Activated gamma-delta T cell treated with anti-CD3 and anti-CD28 coated beads, Interleukin-2, amount 50 U/mL, for 16 hours (primary cell): ENCODE data around the gene SLC44A4.
A peak's percentile ranks its signal among the peaks of the same experiment; 100 is the strongest.
"Not testable (repeated sequence)": the region's sequence is repeated elsewhere in the genome, so short reads cannot be mapped to it uniquely, and the experiment has no call there.

ENCODE experiments used
- DNase-seq: peaks from one replicate; pipeline ENCODE4 v3.0.0-alpha.2; 2020; ENCODE audit warnings: low read depth

SLC44A4 gene

DNA sequence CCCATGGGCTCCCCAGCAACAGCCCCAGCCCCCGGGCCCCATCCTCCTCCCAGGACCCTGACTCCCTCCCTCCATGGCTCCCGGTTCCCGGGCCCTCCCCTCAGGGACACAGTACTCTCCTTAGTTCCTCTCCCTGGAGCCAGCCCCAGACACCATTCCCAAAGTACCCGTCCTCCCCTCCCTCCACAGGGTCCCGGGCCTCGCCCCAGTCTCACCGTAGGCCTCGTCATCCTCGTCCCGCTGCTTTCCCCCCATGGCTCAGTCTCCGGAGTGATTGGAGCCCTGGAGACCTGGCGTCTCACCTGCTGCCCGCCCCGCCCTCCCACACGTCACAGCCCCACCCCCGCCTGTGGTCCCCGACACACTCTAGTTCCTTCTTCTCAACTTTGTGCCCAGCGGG, at the start of gene SLC44A4:
SLC44A4 (minus strand) TSS at position 272 of the 400 bp plus-strand sequence; CDS start at position 255, 17 bp downstream.
- DNase-seq = no peak

DNA sequence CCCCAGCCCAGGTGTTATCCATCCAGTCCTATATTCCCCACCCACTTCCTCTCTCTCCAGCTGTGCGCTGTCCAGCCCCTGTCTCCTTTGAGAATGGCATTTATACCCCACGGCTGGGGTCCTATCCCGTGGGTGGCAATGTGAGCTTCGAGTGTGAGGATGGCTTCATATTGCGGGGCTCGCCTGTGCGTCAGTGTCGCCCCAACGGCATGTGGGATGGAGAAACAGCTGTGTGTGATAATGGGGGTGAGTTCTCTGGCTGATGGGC, 49.8 kb upstream of the SLC44A4 start:
- no peak for DNase-seq

DNA sequence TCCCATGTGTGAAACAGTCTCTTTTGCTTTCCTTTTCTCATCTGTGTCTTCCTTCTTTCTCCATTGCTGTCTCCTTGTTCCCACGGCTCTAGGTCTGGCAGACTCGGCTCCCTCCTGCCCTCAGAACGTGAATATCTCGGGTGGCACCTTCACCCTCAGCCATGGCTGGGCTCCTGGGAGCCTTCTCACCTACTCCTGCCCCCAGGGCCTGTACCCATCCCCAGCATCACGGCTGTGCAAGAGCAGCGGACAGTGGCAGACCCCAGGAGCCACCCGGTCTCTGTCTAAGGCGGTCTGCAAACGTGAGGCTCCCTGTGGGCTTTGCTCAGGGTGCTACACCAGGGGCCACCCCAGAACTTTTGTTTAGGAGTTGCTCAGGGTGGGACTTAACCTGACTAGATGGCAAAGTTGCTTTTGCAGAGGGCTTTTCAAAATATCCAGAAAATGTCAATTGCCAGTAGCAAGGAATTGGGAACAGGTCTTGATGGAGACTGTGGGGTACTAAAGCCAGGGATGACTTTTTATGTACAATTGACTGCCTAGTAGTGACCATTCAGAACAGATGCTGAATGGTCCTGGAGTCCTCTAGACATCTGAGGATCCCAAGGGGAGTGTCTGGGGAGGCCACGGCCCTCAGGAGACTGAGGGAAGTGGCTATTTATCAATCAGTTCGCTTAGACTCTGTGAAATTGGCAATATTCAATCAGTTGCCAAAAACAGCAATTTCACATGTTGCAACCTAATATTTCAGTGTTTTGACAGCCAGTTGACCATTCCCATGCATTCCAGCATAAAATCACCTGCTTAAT, 49.3 kb upstream of the SLC44A4 start:
- no peak for DNase-seq

DNA sequence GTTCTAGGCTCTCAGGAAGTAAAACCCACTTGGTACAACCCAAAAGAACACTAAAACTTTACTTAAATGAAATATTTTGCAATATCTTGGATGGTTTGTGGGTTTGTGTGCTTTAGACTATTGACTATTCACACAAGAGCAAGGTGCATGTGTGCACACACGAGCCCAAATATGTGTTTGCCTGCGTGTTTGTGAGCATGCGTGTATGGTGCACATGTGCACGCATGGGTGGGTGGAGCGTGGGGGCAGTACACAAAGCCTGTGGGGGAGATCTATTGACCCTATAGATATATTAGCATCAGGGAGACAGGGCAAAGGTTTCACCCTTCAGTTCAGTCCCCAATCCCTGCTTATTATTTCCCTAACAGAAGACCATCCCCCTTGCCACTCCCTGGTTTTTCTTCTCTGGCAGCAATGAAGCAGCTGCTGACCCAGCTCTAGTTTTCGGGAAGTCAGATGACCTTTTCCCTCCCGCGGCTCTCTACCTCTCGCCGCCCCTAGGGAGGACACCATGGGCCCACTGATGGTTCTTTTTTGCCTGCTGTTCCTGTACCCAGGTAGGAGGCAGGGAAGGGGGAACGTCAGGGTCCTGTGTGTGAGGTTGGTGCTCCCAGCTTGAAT, 48.6 kb upstream of the SLC44A4 start, which contains the start of gene C2:
C2 (plus strand) TSS at position 476 of the 621 bp plus-strand sequence; CDS start at position 512, 36 bp downstream.
- no peak for DNase-seq

DNA sequence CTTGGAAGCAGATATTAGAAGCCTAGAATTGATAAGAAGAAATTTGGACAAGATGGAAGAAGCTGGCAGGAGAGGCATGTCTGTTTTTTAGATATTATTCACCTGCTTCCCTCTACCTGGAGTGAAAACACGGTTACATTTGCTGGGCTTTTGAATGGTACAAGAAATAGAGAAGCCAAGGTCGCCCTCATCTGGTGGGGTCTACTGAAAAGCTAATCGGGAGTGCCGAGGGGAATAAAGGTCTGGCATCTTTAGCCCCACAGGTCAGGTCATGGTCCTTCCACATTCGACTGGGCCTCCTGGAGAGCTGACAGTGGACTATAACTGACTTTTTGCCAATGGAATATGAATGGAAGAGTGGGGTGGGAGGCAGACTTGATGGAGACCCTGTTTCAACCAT, 44.1 kb upstream of the SLC44A4 start:
- DNase-seq = no peak

DNA sequence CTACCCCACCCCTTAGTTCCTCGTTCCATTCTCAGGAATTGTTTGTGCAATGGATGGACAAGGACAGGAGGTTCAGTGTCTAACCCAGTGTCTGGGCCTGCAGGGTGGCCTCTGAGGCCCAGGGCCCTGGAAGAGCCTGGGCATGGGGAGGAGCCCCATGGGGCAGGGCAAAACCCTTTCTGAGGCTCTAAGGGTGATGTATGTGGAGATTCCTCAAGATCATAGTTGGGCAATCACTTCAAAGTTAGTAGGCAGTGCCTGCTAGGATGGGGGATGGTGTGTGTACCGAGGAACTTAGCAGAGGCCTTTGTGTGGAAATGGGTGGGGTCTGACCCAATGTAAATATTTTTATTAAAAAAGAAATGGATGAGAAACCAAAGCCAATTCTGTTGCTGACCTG, 42.0 kb upstream of the SLC44A4 start:
- no peak for DNase-seq

DNA sequence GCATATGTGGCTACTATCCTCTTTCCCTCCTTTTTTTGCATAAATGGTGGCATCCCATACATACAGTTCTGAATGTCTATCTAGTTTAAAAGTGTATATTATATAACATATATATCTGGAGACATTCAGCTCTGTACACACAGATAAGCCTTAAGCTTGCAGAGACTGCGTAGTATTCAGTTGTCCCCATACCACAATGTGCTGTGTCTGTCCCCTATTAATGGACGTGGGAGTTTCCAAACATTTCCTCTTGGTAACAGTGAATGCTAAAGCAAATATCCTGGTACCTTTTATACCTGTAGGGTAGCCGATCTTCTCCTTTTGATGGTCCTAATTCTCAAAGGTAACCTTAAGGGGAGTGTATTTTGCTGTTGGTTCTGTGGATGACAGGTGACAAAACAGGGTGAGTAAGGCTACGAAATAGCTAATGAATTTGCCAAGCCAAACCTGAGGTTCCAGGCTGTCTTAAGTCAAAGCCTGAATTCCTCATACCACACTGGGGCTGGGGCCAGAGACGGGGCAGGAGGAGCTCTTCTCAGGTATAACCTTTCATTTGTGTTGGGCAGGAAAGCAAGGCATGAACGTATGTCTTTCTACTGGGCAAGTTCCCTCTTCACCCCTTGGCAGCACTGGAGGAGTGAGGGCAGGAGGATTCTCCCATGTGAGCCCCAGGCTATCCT, 41.0 kb upstream of the SLC44A4 start:
- DNase-seq = no peak

DNA sequence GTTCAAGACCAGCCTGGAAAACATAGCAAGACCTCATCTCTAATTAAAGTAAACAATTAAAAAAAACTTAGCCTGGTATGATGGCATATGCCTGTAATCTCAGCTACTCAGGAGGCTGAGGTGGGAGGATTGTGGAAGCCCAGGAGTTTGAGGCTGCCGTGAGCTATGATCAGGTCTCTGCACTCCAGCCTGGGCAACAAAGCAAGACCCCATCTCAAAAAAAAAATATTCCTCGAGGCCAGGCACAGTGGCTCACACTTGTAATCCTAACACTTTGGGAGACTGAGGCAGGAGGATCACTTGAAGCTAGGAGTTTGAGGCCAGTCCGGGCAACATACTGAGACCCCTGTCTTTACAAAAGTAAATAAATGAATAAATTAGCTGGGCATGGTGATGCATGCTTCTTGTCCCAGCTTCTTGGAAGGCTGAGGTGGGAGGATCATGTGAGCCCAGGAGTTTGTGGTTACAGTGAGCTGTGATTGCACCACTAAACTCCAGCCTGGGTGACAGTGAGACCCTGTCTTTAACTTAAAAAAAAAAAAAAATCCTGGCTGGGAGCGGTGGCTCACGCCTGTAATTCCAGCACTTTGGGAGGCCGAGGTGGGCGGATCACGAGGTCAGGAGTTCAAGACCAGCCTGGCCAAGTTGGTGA, 39.4 kb upstream of the SLC44A4 start:
- DNase-seq = no peak

DNA sequence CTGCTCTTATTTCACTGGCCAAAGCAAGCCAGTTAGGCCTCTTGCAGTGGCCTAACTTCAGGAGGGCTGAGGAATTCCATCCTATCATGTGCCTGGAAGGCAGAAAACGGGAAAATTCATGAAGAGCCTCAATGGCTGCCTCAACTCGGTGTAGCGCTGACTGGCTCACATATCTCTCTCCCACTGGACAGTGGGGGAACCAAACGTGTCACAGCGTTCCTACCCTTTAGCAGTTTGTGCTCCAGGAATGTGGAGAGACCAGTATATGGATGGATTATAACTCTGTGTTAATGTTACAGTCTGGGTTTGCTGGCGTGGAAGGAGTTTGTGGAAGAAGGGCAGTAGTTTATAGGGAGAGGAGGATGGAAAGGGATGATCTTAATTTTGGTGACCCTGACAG, 37.0 kb upstream of the SLC44A4 start:
- no peak for DNase-seq

DNA sequence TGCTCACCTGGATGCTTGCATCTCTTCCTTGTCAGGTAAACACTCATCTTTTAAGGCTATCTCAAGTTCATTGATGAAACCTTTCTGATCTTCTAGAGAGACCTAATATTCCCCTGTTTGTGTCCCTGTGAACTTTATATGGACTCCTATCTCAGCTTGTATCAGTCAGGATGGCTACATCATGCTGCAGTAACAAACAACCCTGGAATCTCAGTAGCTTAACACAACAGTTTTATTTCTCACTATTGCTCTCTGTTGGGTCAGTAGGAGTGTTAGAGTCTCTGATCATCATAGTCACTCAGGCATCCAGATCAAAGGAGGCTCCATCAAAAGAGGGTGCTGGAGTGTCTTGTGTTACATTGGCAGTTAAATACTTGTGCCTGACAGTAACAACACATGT, 36.6 kb upstream of the SLC44A4 start:
- no peak for DNase-seq

DNA sequence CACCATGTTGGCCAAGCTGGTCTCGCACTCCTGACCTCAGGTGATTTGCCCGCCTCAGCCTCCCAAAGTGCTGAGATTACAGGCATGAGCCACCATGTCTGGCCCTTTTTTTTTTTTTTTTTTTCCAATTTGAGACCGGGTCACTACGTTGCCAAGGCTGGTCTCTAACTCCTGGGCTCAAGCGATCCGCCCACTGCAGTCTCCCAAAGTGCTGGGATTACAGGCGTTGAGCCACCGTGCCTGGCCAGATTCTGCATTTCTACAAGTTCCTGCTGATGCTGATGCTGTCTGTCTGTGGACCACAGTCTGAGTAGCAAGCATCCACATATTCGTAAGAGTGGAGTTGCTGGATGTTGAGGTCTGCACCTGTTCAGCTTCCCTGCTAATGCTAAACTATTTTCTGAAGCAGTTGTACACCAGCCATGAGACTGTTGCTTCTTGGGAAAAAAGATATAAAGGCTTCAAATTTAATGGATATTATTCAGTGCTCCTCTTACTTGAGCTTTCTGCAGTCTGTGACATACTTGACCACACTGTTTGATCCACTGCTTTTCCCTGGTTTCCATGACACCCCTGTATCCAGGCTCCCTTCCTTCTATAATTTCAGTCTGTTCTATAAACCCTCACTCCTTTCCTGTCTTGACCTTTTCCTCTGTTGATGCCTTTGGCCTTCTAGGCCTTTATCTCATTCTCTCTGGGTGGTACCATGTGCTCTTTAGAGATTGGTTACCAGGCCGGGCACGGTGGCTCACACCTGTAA, 33.2 kb upstream of the SLC44A4 start:
- no peak for DNase-seq

DNA sequence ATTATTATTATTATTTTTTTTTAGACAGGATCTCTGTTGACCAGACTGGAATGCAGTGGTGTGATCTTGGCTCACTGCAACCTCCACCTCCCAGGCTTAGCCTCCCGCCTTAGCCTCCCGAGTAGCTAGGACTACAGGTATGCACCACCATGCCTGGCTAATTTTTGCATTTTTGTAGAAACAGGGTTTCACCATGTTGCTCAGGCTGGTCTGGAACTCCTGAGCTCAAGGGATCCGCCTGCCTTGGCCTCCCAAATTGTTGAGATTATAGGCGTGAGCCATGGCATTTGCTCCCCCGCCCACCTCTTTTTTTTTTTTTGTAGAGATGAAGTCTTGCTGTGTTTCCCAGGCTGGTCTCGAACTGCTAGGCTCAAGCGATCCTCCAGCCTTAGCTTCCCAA, 30.5 kb upstream of the SLC44A4 start:
- DNase-seq = not testable (repeated sequence)

DNA sequence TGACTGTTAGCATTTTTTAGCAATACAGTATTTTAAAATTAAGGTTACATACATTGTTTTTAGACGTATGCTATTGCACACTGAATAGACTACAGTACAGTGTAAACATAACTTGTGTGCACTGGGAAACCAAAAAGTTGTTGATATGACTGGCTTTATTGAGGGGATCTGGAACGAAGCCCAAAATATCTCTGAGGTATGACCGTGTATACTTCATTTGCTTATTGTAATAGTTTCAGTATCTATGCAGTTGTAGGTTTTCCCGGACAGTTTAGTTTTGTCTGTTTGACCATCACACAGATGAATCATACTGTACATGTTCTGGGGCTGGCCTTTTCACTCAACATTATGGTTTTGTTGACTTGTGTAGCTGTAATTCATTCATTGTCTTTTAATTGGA, 30.0 kb upstream of the SLC44A4 start:
- no peak for DNase-seq

DNA sequence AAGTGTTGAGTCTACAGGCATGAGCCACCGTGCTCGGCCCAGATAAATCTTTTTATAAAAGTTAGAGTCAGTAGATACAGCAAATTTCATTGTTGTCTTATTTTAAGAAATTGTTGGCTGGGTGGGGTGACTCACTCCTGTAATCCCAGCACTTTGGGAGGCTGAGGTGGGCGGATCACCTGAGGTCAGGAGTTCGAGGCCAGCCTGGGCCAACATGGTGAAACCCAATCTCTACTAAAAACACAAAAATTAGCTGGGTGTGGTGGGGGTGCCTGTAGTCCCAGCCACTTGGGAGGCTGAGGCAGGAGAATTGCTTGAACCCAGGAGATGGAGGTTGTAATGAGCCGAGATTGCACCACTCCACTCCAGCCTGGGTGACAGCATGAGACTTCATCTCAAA, 29.5 kb upstream of the SLC44A4 start:
- DNase-seq = not testable (repeated sequence)

DNA sequence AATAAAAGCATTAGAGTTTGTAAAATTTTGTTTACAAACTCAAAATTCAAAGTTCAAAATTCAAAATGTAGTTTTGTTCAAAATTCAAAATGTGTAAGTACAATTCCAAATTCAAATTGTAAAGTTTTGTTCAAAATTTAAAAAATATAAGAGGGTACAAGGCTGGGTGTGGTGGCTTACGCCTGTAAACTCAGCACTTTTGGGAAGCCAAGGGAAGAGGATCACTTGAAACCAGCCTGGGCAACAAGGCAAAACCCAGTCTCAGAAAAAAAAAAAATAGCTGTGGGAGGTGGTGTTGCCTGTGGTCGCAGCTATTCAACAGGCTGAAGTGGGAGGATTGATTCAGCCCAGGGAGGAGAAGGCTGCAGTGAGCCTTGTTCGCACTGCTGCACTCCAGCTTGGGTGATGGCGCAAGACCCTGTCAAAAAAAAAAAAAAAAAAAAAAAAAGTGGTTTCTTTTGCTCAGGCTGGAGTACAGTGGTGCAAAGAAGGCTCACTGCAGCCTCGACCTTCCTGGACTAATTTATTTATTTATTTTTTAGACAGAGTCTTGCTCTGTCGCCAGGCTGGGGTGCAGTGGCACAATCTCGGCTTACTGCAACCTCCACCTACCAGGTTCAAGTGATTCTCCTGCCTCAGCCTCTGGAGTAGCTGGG, 28.5 kb upstream of the SLC44A4 start:
- no peak for DNase-seq

DNA sequence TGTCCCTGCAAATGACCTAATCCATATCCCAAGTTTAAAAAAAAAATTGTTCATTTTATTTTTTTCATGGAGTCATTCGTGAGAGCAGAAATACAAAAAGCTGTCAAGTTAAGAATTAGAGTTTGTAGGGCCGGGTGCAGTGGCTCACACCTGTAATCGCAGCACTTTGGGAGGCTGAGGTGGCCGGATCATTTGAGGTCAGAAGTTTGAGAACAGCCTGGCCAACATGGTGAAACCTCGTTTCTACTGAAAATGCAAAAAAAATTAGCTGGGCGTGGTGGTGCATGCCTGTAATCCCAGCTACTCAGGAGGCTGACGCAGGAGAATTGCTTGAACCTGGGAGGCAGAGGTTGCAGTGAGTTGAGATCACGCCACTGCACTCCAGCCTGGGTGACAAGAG, 27.9 kb upstream of the SLC44A4 start:
- not testable (repeated sequence) for DNase-seq

DNA sequence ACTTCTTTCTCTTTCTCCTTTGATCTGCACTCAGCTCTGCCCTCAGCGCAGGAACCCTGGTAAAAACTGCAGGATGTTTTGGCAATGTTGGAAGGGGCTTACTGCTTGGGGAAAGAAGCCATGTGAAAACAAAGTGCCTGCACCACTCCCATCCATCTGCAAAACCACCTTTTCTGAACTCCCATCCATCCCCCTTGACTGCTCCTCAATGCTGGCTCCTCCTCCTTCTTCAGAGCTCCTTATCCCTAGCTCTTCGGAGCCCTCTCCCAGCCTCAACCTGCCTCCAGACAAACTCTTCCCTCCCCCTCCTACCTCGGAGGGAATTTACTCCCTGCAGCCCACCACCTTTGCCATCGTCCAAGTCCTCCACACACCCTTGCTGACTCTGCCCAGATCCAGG, 27.3 kb upstream of the SLC44A4 start:
- DNase-seq = no peak

DNA sequence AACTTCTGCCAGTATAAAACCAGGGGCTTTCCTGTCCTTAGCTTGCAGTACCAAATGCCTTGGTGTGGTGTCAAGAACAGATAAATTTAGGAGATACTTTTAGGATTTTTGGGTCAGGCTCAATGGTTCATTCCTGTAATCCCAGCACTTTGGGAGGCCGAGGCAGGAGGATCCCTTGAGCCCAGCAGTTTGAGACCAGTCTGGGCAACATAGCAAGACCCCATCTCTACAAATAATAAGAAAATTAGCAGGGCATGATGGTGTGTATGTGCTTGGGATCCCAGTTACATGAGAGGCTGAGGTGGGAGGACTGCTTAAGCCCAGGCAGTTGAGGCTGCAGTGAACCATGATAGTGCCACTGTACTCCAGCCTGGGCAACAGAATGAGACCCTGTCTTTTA, 26.2 kb upstream of the SLC44A4 start:
- no peak for DNase-seq

DNA sequence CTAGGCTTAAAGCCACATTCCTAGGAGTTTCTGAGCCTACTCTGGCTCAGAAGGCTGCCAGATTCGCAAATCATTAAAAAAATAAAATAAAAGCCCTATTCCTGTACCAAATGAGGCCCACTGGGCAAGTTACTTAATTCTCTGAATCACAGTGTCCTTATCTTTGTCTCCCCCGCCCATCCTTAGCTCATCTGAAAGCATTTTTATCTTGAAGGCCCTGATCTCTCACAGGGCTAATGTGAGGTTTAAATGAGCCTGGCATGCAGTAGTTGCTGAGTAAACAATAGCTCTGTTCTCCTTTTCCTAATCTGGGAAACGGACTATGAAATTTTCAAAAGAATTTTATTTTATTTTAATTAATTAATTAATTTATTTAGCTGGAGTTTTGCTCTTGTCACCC, 25.2 kb upstream of the SLC44A4 start:
- DNase-seq = no peak

DNA sequence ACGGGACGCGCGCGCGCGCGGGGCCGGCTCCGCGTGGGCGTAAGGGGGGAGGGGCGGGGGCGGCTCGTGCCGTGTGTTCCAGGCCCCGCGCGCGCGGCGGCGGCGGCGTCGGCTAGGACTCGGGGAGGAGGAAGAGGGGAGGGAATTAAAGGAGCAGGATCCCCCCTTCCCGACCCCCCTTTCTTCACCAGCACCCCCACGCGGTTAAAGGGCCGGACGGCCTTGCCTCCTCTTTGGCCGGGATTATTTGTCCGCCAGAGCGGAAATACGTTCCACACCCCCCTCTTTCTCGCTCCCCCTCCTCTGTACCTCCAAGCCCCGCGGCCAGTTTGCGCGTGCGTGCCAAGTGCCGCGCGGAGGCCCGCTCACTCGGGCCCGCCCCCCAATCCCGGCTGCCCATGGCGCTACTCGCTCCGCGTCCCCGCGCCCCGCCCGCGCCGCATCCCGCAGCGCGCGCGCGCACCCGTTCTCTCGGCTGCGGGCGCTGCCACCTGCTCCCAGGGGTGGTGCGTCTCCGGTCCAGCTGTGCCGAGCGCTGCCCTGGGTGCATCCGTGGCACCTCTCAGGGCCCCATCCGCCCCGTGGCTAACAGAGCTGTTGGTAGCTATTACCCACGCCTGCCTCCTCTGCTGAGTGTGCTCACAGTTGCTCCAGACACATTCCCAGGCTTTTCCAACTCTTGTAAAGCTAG, 23.3 kb upstream of the SLC44A4 start, which contains the start of gene ZBTB12:
ZBTB12 (minus strand) TSS at position 134 of the 691 bp plus-strand sequence. CDS start 781 bp downstream, outside the sequence.
- DNase-seq = peak; percentile 73
